Stimulated activated CD8-positive, alpha-beta memory T cell treated with anti-CD3 and anti-CD28 coated beads, Interleukin-15, amount 100 ng/mL, for 4 hours (primary cell): ENCODE data around the gene CD52.

Experiments
- DNase-seq, 2 donors: peaks; one replicate each; pipeline ENCODE4 v3.0.0-alpha.2; 2020; ENCODE audit warnings: low read depth in 2 of 2

CD52 gene

GRCh38 chr1:26356106-26356505, 38.3 kb downstream of the CD52 start:
- no peak for DNase-seq

GRCh38 chr1:26357121-26357602, 39.4 kb downstream of the CD52 start:
- no peak for DNase-seq

- peak; percentile 50 to 69 for DNase-seq
These were observed 40.9 kb downstream of the CD52 start for GRCh38 chr1:26358411-26359384.

GRCh38 chr1:26359981-26360806, 42.4 kb downstream of the CD52 start:
- peak in 1 of 2 donors; percentile 30 for DNase-seq

- DNase-seq, result no peak
These were observed 43.2 kb downstream of the CD52 start for GRCh38 chr1:26360807-26361604.

- DNase-seq, result no peak
These were observed 43.9 kb downstream of the CD52 start for GRCh38 chr1:26361605-26362122.

GRCh38 chr1:26362331-26362730, 44.6 kb downstream of the CD52 start:
- no peak for DNase-seq

- DNase-seq, result peak; percentile 58 to 70
These were observed 46.0 kb downstream of the CD52 start for GRCh38 chr1:26363549-26364448.

- no peak for DNase-seq
These were observed 47.2 kb downstream of the CD52 start for GRCh38 chr1:26364956-26365355.

GRCh38 chr1:26367441-26367840, 49.7 kb downstream of the CD52 start:
- no peak for DNase-seq

- DNase-seq, result no peak
These were observed 50.2 kb downstream of the CD52 start for GRCh38 chr1:26368006-26368405.

- DNase-seq, result no peak
These were observed 50.7 kb downstream of the CD52 start for GRCh38 chr1:26368486-26368885.
